Measurements from ENCODE around the gene KCNN3. TPM values are rescaled to one million over a fixed set of nuclear protein-coding genes. Genes with fewer than 3 reads are reported as not detected.

Gene KCNN3
- polyA plus RNA-seq, 1 donor from 2014 or later: 2.2 TPM

DNA sequence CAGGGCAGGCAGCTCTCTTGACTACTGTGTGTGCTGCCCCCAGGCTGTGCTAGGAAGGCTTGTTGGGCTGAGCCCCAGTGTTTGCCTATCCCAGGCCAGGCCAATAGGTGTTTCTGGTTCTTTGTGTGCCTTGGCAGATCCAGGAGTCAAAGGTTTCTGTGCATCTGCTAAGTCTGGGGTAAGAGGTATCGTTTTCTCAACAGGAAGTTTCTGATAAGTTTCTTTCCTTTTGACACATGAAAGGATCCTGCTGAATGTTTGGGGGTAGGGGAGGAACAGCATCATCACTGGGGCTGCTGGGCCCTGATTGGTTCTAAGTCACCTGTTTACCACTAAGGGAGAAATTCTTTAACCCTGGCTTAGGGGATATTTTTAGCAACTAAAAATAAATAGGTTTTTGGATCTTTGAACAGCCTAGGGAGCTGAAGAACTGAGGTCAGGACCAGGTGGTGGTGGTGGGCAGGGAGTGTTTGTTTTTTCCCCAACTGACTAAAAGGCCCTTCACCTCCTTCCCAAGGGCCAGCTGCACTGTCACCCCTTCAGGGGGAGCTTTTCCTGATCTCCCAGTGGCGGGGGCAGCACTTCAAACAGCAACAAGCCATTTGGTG is 85.1 kb downstream of the KCNN3 start:
- no peaks in the 10 kb centered on the region for H3K9me2 ChIP-seq (ENCODE audit: insufficient read depth, low read length)
- no peak overlapping the region for H3K9ac ChIP-seq (ENCODE audit: low read length)
- H3K27me3 ChIP-seq (ENCODE audit: insufficient read depth, low read depth, low read length): no peaks in the 10 kb centered on the region
- H3K79me2 ChIP-seq (replicated peaks; ENCODE audit: insufficient read depth, low read length): no peaks in the 10 kb centered on the region
- TF ChIP-seq TAF1 (IDR thresholded peaks at IDR 0.05; ENCODE audit: low read depth): no peak
- TF ChIP-seq POLR2AphosphoS5 (IDR thresholded peaks at IDR 0.05): no peak
- TF ChIP-seq, protein P1, sequence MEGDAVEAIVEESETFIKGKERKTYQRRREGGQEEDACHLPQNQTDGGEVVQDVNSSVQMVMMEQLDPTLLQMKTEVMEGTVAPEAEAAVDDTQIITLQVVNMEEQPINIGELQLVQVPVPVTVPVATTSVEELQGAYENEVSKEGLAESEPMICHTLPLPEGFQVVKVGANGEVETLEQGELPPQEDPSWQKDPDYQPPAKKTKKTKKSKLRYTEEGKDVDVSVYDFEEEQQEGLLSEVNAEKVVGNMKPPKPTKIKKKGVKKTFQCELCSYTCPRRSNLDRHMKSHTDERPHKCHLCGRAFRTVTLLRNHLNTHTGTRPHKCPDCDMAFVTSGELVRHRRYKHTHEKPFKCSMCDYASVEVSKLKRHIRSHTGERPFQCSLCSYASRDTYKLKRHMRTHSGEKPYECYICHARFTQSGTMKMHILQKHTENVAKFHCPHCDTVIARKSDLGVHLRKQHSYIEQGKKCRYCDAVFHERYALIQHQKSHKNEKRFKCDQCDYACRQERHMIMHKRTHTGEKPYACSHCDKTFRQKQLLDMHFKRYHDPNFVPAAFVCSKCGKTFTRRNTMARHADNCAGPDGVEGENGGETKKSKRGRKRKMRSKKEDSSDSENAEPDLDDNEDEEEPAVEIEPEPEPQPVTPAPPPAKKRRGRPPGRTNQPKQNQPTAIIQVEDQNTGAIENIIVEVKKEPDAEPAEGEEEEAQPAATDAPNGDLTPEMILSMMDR (IDR thresholded peaks at IDR 0.05; ENCODE audit: poor library complexity, severe bottlenecking): no peak
- no peak for TF ChIP-seq RAD21 (conservative IDR thresholded peaks at IDR 0.05)
- no peak for TF ChIP-seq EZH2 (IDR thresholded peaks at IDR 0.05; ENCODE audit: borderline replicate concordance, insufficient read depth, low read length, poor library complexity, severe bottlenecking)
- TF ChIP-seq, protein P2, sequence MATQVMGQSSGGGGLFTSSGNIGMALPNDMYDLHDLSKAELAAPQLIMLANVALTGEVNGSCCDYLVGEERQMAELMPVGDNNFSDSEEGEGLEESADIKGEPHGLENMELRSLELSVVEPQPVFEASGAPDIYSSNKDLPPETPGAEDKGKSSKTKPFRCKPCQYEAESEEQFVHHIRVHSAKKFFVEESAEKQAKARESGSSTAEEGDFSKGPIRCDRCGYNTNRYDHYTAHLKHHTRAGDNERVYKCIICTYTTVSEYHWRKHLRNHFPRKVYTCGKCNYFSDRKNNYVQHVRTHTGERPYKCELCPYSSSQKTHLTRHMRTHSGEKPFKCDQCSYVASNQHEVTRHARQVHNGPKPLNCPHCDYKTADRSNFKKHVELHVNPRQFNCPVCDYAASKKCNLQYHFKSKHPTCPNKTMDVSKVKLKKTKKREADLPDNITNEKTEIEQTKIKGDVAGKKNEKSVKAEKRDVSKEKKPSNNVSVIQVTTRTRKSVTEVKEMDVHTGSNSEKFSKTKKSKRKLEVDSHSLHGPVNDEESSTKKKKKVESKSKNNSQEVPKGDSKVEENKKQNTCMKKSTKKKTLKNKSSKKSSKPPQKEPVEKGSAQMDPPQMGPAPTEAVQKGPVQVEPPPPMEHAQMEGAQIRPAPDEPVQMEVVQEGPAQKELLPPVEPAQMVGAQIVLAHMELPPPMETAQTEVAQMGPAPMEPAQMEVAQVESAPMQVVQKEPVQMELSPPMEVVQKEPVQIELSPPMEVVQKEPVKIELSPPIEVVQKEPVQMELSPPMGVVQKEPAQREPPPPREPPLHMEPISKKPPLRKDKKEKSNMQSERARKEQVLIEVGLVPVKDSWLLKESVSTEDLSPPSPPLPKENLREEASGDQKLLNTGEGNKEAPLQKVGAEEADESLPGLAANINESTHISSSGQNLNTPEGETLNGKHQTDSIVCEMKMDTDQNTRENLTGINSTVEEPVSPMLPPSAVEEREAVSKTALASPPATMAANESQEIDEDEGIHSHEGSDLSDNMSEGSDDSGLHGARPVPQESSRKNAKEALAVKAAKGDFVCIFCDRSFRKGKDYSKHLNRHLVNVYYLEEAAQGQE (IDR thresholded peaks at IDR 0.05; ENCODE audit: borderline replicate concordance): no peak
- TF ChIP-seq MXI1 (conservative IDR thresholded peaks at IDR 0.05; ENCODE audit: poor library complexity, severe bottlenecking): no peak
- TF ChIP-seq SMC3 (conservative IDR thresholded peaks at IDR 0.05; ENCODE audit: poor library complexity): no peak
- no peak for TF ChIP-seq EP300 (conservative IDR thresholded peaks at IDR 0.05; ENCODE audit: poor library complexity, severe bottlenecking)
- H3K9me3 ChIP-seq (ENCODE audit: low read length): no peaks in the 10 kb centered on the region
- no peaks in the 10 kb centered on the region for H3K36me3 ChIP-seq (ENCODE audit: insufficient read depth, low read length)
- H3F3A ChIP-seq (ENCODE audit: insufficient read depth, low read length, poor library complexity, severe bottlenecking): no peaks in the 10 kb centered on the region
- no peak overlapping the region for H3K4me2 ChIP-seq (ENCODE audit: low read length)
- no peak overlapping the region for H2AFZ ChIP-seq (ENCODE audit: low read depth, low read length)
- H3K4me3 ChIP-seq (ENCODE audit: low read length): no peak overlapping the region
- no peak overlapping the region for H3K27ac ChIP-seq (ENCODE audit: low read length)
- no peaks in the 10 kb centered on the region for H4K20me1 ChIP-seq (ENCODE audit: insufficient read depth)

DNA sequence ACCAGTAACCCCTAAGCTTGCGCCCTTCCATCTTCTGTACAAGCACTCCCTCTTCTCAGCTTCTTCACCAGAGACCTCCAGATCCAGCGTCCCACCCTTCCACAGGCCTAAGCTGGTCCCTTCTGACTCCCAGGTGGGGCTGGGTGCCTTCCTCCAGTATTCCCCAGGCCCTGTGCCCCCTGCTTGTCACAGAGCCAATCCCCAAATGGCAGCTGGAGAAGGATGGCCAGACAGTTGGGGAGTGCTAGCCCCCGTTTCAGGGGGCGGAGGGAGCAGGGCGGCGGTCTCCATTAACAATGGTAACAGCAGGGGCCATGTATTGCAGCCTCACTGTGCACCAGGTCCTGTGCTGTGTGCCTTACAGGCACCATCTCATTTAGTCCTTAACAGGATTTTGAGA is 85.7 kb downstream of the KCNN3 start:
- no peaks in the 10 kb centered on the region for H3F3A ChIP-seq (ENCODE audit: insufficient read depth, low read length, poor library complexity, severe bottlenecking)
- no peaks in the 10 kb centered on the region for H3K36me3 ChIP-seq (ENCODE audit: insufficient read depth, low read length)
- no peak overlapping the region for H3K4me2 ChIP-seq (ENCODE audit: low read length)
- no peaks in the 10 kb centered on the region for H4K20me1 ChIP-seq (ENCODE audit: insufficient read depth)
- H3K27ac ChIP-seq (ENCODE audit: low read length): no peak overlapping the region
- H3K9ac ChIP-seq (ENCODE audit: low read length): no peak overlapping the region
- no peak overlapping the region for H2AFZ ChIP-seq (ENCODE audit: low read depth, low read length)
- no peaks in the 10 kb centered on the region for H3K79me2 ChIP-seq (replicated peaks; ENCODE audit: insufficient read depth, low read length)
- H3K4me3 ChIP-seq (ENCODE audit: low read length): no peak overlapping the region
- TF ChIP-seq RAD21 (conservative IDR thresholded peaks at IDR 0.05) (no peak), EZH2 (IDR thresholded peaks at IDR 0.05; ENCODE audit: borderline replicate concordance, insufficient read depth, low read length, poor library complexity, severe bottlenecking) (no peak), TAF1 (IDR thresholded peaks at IDR 0.05; ENCODE audit: low read depth) (no peak), EP300 (conservative IDR thresholded peaks at IDR 0.05; ENCODE audit: poor library complexity, severe bottlenecking) (no peak), POLR2AphosphoS5 (IDR thresholded peaks at IDR 0.05) (no peak), SMC3 (conservative IDR thresholded peaks at IDR 0.05; ENCODE audit: poor library complexity) (no peak), MXI1 (conservative IDR thresholded peaks at IDR 0.05; ENCODE audit: poor library complexity, severe bottlenecking) (no peak)
- TF ChIP-seq, protein P1 (IDR thresholded peaks at IDR 0.05; ENCODE audit: poor library complexity, severe bottlenecking): no peak
- TF ChIP-seq, protein P2 (IDR thresholded peaks at IDR 0.05; ENCODE audit: borderline replicate concordance): no peak
- no peaks in the 10 kb centered on the region for H3K9me3 ChIP-seq (ENCODE audit: low read length)
- H3K27me3 ChIP-seq (ENCODE audit: insufficient read depth, low read depth, low read length): no peaks in the 10 kb centered on the region
- H3K9me2 ChIP-seq (ENCODE audit: insufficient read depth, low read length): no peaks in the 10 kb centered on the region
